HepG2 (cell line): ENCODE results near the gene ST6GALNAC2. TPM values are rescaled to one million over a fixed set of nuclear protein-coding genes. Genes with fewer than 3 reads are reported as not detected.
A peak's percentile ranks its signal among the peaks of the same experiment; 100 is the strongest.

ENCODE experiments used
- ATF4 ChIP-seq, 2 experiments: fragments of 450-650 bp in 1 of 2; sonication (generic) in 1 of 2; formaldehyde crosslinking; IDR thresholded peaks; 2 replicates each; pipeline versions ENCODE4 v1.5.0 to v1.8.0; 2020 to 2022; ENCODE audit warnings: mild to moderate bottlenecking in 1 of 2, missing genetic modification reagents in 1 of 2
- BCL6 ChIP-seq: IDR thresholded peaks from 2 replicates; pipeline ENCODE4 v1.6.1; 2016; ENCODE audit warnings: missing genetic modification reagents, missing compliant biosample characterization
- CBFB ChIP-seq: sonication (generic); formaldehyde crosslinking; IDR thresholded peaks from 2 replicates; pipeline ENCODE4 v1.4.0; 2020; ENCODE audit warnings: missing genetic modification reagents
- CCAR2 ChIP-seq: fragments of 200-400 bp; formaldehyde crosslinking; optimal IDR thresholded peaks from 2 replicates; pipeline ENCODE3; 2018; ENCODE audit warnings: low read depth, mild to moderate bottlenecking, low read length, moderate library complexity
- CCDC6 ChIP-seq: sonication (generic); formaldehyde crosslinking; IDR thresholded peaks from 2 replicates; pipeline ENCODE4 v1.8.1; 2022; ENCODE audit warnings: mild to moderate bottlenecking, missing genetic modification reagents, moderate library complexity
- CEBPZ ChIP-seq: IDR thresholded peaks from 2 replicates; pipeline ENCODE4 v1.6.1; 2012; ENCODE audit warnings: low read length, improper control_type of control experiment
- HOXA7 ChIP-seq: sonication (generic); formaldehyde crosslinking; IDR thresholded peaks from 2 replicates; pipeline ENCODE4 v1.8.1; 2022; ENCODE audit warnings: mild to moderate bottlenecking, missing genetic modification reagents, moderate library complexity
- MEF2D ChIP-seq: sonication (generic); formaldehyde crosslinking; IDR thresholded peaks from 2 replicates; pipeline ENCODE4 v1.5.1; 2020; ENCODE audit warnings: mild to moderate bottlenecking, missing genetic modification reagents
- MLX ChIP-seq: IDR thresholded peaks from 2 replicates; pipeline ENCODE4 v1.6.1; 2016
- MTA3 ChIP-seq: sonication (generic); formaldehyde crosslinking; IDR thresholded peaks from 2 replicates; pipeline ENCODE4 v1.4.0; 2020; ENCODE audit warnings: missing genetic modification reagents
- NFKB2 ChIP-seq: sonication (generic); formaldehyde crosslinking; IDR thresholded peaks from 2 replicates; pipeline ENCODE4 v1.4.0; 2020; ENCODE audit warnings: missing genetic modification reagents, borderline replicate concordance
- NFYC ChIP-seq: IDR thresholded peaks from 2 replicates; pipeline ENCODE4 v1.6.1; 2016; ENCODE audit warnings: missing genetic modification reagents, missing compliant biosample characterization
- NR2F6 ChIP-seq, 2 experiments: IDR thresholded peaks; 2 replicates each; pipeline ENCODE4 v1.6.1; 2016; ENCODE audit warnings: antibody characterized with exemption in 1 of 2, mild to moderate bottlenecking in 1 of 2
- SRSF9 ChIP-seq: fragments of 200-400 bp; formaldehyde crosslinking; IDR thresholded peaks from 2 replicates; pipeline ENCODE4 v1.6.1; 2018; ENCODE audit warnings: borderline replicate concordance, mild to moderate bottlenecking, low read depth, low read length; ENCODE audit not compliant: insufficient read depth, poor library complexity, severe bottlenecking
- U2AF2 ChIP-seq: fragments of 200-400 bp; formaldehyde crosslinking; IDR thresholded peaks from 2 replicates; pipeline ENCODE4 v1.6.1; 2017; ENCODE audit warnings: low read depth, mild to moderate bottlenecking, low read length
- ZNF329 ChIP-seq: sonication (generic); formaldehyde crosslinking; IDR thresholded peaks from 2 replicates; pipeline ENCODE4 v1.9.0; 2021; ENCODE audit warnings: low read depth, mild to moderate bottlenecking, missing genetic modification reagents
- ZNF414 ChIP-seq: sonication (generic); formaldehyde crosslinking; IDR thresholded peaks from 2 replicates; pipeline ENCODE4 v1.5.0; 2020; ENCODE audit warnings: missing genetic modification reagents
- ZNF75D ChIP-seq: sonication (generic); formaldehyde crosslinking; IDR thresholded peaks from 2 replicates; pipeline ENCODE4 v1.8.1; 2023; ENCODE audit warnings: missing genetic modification reagents, mild to moderate bottlenecking, borderline replicate concordance
- ZNF768 ChIP-seq: sonication (generic); formaldehyde crosslinking; IDR thresholded peaks from 2 replicates; pipeline ENCODE4 v1.4.0; 2020; ENCODE audit warnings: missing genetic modification reagents
- polyA plus RNA-seq, 8 experiments: library from polyadenylated mRNA; depleted of rRNA in 3 of 8; stranded (reverse) in 7 of 8; unstranded in 1 of 8; fragments of >200 nt; fragmentation: Illumina TruSeq in 4 of 8; extraction: Trizol in 4 of 8; gene quantifications; 2 replicates each; pipeline versions ENCODE4 v1.2.1 to v1.2.3, GENCODE V29; 2011 to 2016; ENCODE audit warnings: low read depth in 4 of 8, missing spikeins in 1 of 8, mixed read lengths in 1 of 8; ENCODE audit not compliant: insufficient read depth in 1 of 8
- total RNA-seq, 5 experiments: library from RNA; depleted of rRNA; stranded (reverse); fragments of >200 nt; fragmentation: Illumina TruSeq; extraction: Trizol; gene quantifications; 2 replicates each; pipeline ENCODE4 v1.2.3, GENCODE V29; 2016; ENCODE audit warnings: low read depth in 1 of 5

Gene ST6GALNAC2
- total and polyA plus RNA-seq, 2 of the 13 experiments (the other 11 are each of a cell fraction or from before 2014, with no cell fraction given): 0.12 to 0.49 TPM

- TF ChIP-seq CEBPZ (no peak), U2AF2 (no peak), BCL6 (CRISPR knock-in tag) (peak; percentile 95), MEF2D (CRISPR knock-in tag) (peak; percentile 79), ZNF75D (CRISPR knock-in tag) (no peak), NR2F6 (IDR thresholded peaks at IDR 0.05) (peak; percentile 82), NR2F6 (CRISPR knock-in tag; IDR thresholded peaks at IDR 0.05) (peak; percentile 92), ATF4 (CRISPR knock-in tag; IDR thresholded peaks at IDR 0.05) (no peak; a peak in 1 of 4 replicates), NFYC (CRISPR knock-in tag) (no peak; the same call in 1 of the 2 replicates), HOXA7 (CRISPR knock-in tag) (no peak), ZNF329 (CRISPR knock-in tag) (peak; percentile 31; the same call in 1 of the 2 replicates), CBFB (CRISPR knock-in tag) (no peak), MLX (CRISPR knock-in tag) (peak; percentile 22; the same call in 1 of the 2 replicates), SRSF9 (no peak), CCDC6 (no peak), NFKB2 (CRISPR knock-in tag) (peak; percentile 43; the same call in 1 of the 2 replicates), ZNF414 (CRISPR knock-in tag) (peak; percentile 73; the same call in 1 of the 2 replicates), ZNF768 (CRISPR knock-in tag) (peak; percentile 99), CCAR2 (no peak), MTA3 (no peak)
Measured at GRCh38 chr17:76524598-76525512, 60.8 kb downstream of the ST6GALNAC2 start (continued).
